HG02884 (cell line): ENCODE measurements around the gene GLG1.
"Not testable (repeated sequence)": the region's sequence is repeated elsewhere in the genome, so short reads cannot be mapped to it uniquely, and the experiment has no call there.

Experiments used
- ATAC-seq: cut with Tn5 transposase; IDR thresholded peaks from one replicate; pipeline ENCODE4 v1.9.1; 2021; ENCODE audit warnings: mild to moderate bottlenecking, moderate library complexity; ENCODE audit not compliant: unreplicated experiment

The GLG1 gene

DNA sequence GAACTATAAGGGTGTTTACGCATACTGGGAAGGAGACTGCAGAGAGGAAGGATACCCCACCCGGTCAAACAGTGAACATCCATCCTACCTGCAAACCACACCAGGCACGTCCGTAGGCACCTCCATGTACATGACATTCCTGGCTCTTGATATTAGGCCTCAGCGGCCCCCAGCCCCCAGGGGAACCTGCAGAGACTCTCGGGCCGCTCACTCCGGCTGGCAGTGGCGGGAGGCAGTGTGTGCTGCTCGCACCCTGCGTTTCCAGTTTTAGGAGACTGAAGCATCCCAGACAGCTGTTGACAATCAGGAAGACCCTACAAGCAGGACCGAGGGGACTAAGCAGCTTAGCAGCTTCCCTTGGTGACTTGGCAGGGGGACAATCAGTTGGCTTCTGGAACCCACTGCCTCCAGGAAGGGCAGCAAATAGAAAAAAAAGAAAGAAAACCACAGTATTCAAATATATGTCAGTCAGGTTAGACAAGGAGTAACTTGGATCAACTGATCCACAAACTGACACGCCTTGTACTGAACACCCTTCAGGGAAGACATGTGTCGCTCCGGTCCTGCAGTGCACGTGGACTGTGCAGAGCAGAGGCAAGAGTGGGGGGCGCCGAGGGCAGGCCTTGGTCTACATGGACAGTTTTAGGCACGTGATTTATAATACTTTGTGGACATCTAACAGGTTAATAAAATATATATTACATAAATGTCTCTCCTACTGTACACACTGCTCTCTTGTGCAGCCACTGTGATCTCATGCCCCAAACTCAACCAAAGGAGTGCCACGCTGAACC, 155.8 kb downstream of the GLG1 start:
- no peak for ATAC-seq

GRCh38 chr16:74450236-74450635, 156.7 kb downstream of the GLG1 start:
- ATAC-seq = no peak

GRCh38 chr16:74449470-74449869, 157.4 kb downstream of the GLG1 start:
- ATAC-seq = no peak

- ATAC-seq = no peak
Measured at GRCh38 chr16:74448990-74449389, 157.9 kb downstream of the GLG1 start.

GRCh38 chr16:74447578-74447977, 159.3 kb downstream of the GLG1 start:
- no peak for ATAC-seq

- no peak for ATAC-seq
Measured at GRCh38 chr16:74446866-74447265, 160.0 kb downstream of the GLG1 start.

- ATAC-seq = not testable (repeated sequence)
Measured at GRCh38 chr16:74443624-74444346, 163.1 kb downstream of the GLG1 start.

GRCh38 chr16:74439685-74440084, 167.2 kb downstream of the GLG1 start:
- ATAC-seq = no peak

DNA sequence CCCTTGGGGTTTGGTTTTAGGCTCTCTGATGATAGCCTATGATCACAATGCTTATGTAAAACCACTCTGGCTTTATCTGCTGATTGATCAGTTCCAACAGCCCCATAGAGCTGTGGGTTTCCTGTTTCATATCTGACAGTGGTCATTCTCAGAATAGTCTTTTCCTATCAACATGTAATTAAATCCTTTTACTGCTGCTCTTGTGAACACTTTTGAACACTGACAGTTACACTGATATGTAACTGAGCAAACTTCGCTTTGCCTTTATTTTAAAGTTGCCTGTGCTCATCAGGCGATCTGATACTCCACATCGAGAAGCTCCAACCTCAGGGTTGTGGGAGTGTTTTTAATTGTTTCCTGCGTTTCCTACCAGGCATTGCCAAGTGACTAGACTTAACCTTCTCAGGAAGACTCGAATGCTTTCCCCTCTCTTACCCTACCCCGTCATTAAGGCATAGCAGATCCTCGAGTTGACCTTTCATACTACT, 168.4 kb downstream of the GLG1 start:
- ATAC-seq = no peak

GRCh38 chr16:74431516-74431915, 175.4 kb downstream of the GLG1 start:
- no peak for ATAC-seq

DNA sequence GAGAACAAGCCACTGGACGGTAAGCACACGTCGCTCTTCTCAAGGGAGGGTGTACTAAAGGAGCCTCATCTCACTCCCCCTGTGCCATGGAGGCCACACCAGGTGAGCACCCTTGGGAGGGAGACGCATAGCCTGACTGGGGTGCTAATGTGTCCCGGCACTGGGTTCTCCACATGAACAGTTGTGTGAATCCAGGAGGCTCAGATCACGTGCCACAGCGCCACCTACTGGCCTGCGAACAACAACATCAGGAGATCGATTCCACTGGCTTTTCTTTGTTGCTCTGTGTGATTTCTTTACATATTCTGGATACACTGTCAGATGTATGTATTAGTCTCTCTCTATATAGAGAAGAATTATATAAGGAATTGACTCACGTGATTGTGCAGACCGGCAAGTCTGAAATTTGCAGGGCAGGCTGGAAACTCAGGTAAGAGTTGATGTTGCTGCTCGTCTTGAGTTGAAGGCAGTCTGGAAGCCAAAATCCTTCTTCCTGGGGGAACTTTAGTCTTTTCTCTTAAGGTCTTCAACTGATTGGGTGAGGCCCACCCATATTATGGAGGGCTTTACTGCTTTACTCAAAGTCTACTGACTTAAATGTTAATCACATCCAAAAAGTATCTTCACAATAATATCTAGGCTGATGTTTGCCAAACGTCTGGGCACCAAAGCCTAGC, 176.7 kb downstream of the GLG1 start:
- not testable (repeated sequence) for ATAC-seq

DNA sequence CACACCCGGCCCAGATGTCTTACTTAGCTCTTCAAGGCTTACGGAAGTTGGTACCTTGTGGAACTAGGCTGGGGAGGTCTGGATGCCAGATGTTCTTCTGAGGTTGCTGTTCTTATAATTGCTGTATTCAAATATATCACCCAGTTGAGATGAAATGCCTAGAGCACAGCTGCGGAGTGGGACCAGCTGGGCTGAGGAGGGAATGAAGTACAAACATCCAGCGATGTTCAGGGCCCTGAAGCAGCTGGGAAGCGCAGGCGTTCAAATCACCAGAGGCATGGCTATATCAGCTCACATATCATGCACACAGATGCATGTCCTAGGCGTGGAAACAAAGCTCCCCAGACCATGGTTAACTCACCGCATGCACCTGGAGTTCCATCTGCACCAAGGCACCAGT, 178.4 kb downstream of the GLG1 start:
- not testable (repeated sequence) for ATAC-seq

DNA sequence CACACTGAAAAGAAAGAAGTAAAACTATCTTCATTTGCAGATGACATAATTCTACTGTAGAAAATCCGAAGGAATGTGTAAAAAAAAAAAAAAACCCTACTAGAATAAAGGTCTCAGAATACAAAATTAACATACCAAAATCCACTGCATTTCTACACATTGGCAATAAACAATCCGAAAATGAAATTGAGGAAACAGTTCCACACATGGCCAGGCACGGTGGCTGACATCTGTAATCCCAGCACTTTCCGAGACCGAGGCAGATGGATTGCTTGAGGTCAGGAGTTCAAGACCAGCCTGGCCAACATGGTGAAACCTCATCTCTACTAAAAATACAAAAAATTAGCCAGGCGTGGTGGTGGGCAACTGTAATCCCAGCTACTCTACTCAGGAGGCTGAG, 181.2 kb downstream of the GLG1 start:
- ATAC-seq = not testable (repeated sequence)

DNA sequence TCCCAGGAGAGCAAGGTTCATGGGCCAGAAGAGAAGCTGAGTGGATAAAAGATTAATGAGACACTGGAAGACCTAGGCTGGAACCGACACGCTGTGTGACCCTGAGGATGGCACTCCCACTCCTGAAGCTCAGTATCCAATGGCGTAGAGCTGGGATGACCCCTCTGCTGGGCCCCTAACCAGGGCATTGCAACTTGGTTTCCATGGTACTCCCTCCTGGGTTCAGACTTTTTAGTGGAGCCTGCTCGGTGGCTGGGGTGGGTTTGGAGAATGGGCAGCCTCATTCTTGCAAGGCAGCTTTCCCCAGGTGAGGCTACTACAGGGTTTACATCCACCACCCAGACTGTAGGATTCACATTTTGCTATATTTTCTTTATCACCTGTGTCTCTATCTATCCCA, 183.2 kb downstream of the GLG1 start:
- not testable (repeated sequence) for ATAC-seq

GRCh38 chr16:74422086-74422485, 184.8 kb downstream of the GLG1 start:
- ATAC-seq = not testable (repeated sequence)

GRCh38 chr16:74421482-74421785, 185.5 kb downstream of the GLG1 start:
- ATAC-seq = not testable (repeated sequence)

DNA sequence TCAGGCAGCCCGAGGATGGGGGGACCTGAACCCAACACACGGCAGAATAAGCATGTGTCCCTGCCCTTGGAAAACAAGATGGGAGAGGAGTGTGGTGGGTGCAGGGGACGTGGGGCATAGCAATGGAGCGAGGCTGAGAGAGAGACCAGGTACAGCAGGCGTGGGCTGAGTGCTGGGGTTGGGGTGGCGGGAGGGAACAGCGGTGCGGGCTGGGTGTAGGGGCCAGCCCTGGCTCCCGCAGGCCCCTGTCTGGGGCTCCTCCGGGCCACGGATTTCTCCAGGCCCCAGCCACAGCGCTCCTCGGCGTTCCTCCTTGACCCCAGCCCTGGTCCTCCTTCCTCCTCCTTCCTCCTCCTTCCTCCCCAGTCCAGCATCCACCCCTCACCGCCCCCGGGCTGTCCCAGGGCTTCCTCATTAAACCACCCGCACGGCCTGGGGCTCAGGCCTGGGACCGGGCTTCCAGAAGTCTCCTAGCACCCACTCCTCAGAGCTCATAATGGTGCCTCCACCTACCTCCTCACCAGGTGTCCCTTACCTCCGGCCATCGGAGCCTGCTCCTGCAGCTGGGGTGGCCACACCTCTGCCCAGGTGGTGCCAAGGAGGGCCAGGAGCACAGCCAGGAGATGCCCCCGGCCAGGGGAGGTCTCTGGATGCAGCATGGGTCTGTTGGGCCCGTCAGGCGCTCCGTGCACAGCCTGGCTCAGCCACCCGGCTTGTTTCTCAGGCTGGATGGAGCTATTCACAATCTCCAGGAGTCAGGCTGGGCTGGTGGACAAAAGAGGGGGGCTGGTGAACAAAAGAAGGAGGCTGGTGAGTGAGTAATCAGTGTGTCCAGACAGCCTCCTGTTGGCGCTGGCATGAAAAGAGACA, 186.1 kb downstream of the GLG1 start, which contains the start of gene CLEC18B:
CLEC18B (minus strand) TSS at position 867 of the 870 bp plus-strand sequence; CDS start at position 659, 208 bp downstream.
- not testable (repeated sequence) for ATAC-seq

DNA sequence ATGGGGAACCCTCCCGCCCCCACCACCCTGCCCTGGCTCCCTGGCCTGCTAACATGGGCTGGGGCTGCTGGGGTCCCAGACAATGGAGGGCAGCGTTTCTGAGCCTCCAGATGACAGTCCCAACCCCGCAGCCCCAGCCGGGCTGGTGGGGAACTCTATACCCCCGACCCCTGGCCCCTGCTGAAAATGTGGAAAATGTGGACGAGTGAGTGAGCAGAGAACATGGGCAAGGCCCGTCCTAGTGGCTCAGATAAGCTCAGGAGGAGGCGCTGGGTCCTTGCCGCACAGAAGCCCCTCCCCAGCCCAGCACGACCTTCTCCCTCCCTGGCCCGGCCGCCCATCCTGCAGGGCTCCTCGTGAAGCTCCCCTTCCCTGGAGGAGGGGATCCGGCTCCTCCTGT, 187.1 kb downstream of the GLG1 start:
- not testable (repeated sequence) for ATAC-seq

DNA sequence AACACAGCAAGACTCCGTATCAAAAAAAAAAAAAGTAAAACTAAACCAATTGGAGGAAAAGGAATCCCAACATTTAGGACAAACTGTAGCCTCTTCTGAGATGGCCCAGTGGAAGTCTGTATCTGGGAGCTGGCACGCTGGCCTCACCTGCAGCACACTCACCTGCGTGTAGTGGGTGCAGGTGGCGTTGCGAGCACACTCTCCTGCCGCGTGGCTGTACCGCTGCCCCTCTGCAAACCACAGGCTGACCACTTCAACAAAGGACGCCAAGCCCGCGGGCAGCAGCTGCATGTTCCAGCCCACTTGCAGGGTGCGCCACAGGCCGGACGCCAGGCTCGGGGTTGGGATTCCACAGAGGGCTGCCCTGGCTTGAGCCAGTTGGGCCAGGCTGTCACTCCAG, 189.0 kb downstream of the GLG1 start:
- ATAC-seq = not testable (repeated sequence)

DNA sequence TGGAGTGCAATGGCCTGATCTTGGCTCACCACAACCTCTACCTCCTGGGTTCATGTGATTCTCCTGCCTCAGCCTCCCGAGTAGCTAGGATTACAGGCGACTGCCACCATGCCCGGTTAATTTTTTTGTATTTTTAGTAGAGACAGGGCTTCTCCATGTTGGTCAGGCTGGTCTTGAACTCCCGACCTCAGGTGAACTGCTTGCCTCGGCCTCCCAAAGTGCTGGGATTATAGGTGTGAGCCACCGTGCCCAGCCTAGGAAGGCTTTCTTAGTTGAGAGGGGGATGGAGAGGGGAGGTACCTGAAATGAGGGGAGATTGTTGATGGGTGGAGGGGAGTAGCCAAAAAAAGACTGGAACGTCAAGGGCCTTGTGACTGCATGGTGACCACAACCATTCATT, 193.0 kb downstream of the GLG1 start:
- ATAC-seq = not testable (repeated sequence)
